Liver (tissue), 9 donors: ENCODE measurements around the gene CPN1. TPM values are rescaled to one million over a fixed set of nuclear protein-coding genes. Genes with fewer than 3 reads are reported as not detected.
"Not testable (repeated sequence)": the region's sequence is repeated elsewhere in the genome, so short reads cannot be mapped to it uniquely, and the experiment has no call there.

ENCODE experiments used
- DNase-seq: peaks from one replicate; pipeline ENCODE4 v3.0.0-alpha.2; 2017; ENCODE audit warnings: low spot score
- H3K27ac ChIP-seq, 2 donors: one replicate each; pipeline ENCODE4 v1.7.0; 2013; ENCODE audit warnings: inconsistent platforms in 2 of 2, low read length in 2 of 2, control low read depth in 1 of 2, low read depth in 1 of 2, mild to moderate bottlenecking in 1 of 2
- H3K27me3 ChIP-seq, 4 donors: one replicate each; pipeline versions ENCODE4 v1.6.1 to v1.7.0; 2013; ENCODE audit warnings: low read length in 3 of 4, inconsistent platforms in 1 of 4, mild to moderate bottlenecking in 1 of 4, moderate library complexity in 1 of 4; ENCODE audit not compliant: control insufficient read depth in 4 of 4, insufficient read depth in 4 of 4
- H3K36me3 ChIP-seq, 4 donors: one replicate each; pipeline versions ENCODE4 v1.6.1 to v1.7.0; 2013; ENCODE audit warnings: low read length in 3 of 4, mild to moderate bottlenecking in 3 of 4, low read depth in 1 of 4, moderate library complexity in 1 of 4; ENCODE audit not compliant: control insufficient read depth in 4 of 4, insufficient read depth in 3 of 4
- H3K4me1 ChIP-seq, 4 donors: one replicate each; pipeline versions ENCODE4 v1.6.1 to v1.7.0; 2013; ENCODE audit warnings: low read length in 3 of 4, mild to moderate bottlenecking in 3 of 4, moderate library complexity in 1 of 4; ENCODE audit not compliant: control insufficient read depth in 4 of 4, insufficient read depth in 4 of 4
- H3K4me3 ChIP-seq, 3 donors: one replicate each; pipeline versions ENCODE4 v1.6.1 to v1.7.0; 2013; ENCODE audit warnings: low read length in 3 of 3, control low read depth in 1 of 3, low read depth in 1 of 3, mild to moderate bottlenecking in 1 of 3
- H3K9ac ChIP-seq, 2 donors: one replicate each; pipeline ENCODE4 v1.7.0; 2013; ENCODE audit warnings: low read length in 2 of 2, mild to moderate bottlenecking in 2 of 2, moderate library complexity in 2 of 2, control low read depth in 1 of 2, low read depth in 1 of 2
- H3K9me3 ChIP-seq, 4 donors: one replicate each; pipeline versions ENCODE4 v1.6.1 to v1.7.0; 2013; ENCODE audit warnings: low read length in 3 of 4; ENCODE audit not compliant: control insufficient read depth in 4 of 4
- FOXA2 ChIP-seq: IDR thresholded peaks from 2 replicates; pipeline ENCODE4 v1.6.1; 2016; ENCODE audit warnings: antibody characterized with exemption
- GABPA ChIP-seq, 2 donors: IDR thresholded peaks in 1 of 2; conservative IDR thresholded peaks in 1 of 2; 2 replicates each; pipeline ENCODE4 v1.6.1; 2016; ENCODE audit warnings: antibody characterized with exemption in 2 of 2, mild to moderate bottlenecking in 1 of 2, moderate library complexity in 1 of 2
- JUND ChIP-seq, 2 donors: IDR thresholded peaks; 2 replicates each; pipeline ENCODE4 v1.6.1; 2016; ENCODE audit warnings: antibody characterized with exemption in 2 of 2
- NR2F2 ChIP-seq: IDR thresholded peaks from 2 replicates; pipeline ENCODE4 v1.6.1; 2016; ENCODE audit warnings: antibody characterized with exemption
- RXRA ChIP-seq, 2 donors: IDR thresholded peaks; 2 replicates each; pipeline ENCODE4 v1.6.1; 2017 to 2018; ENCODE audit warnings: antibody characterized with exemption in 2 of 2, mild to moderate bottlenecking in 1 of 2
- WGBS: extraction: QIAGEN DNeasy Blood & Tissue Kit; methylation state at CpG from one replicate; pipeline ENCODE4 v1.1.7; 2013; 5-methylcytosine and 5-hydroxymethylcytosine counted together
- polyA plus RNA-seq, 2 donors: library from polyadenylated mRNA; stranded (reverse) in 1 of 2; unstranded in 1 of 2; fragments of 200-250 nt in 1 of 2; fragments of >200 nt in 1 of 2; fragmentation: Nextera tagmentation in 1 of 2; extraction: Ambion mirVana in 1 of 2; gene quantifications; one replicate each; pipeline versions ENCODE4 v1.2.1 to v1.2.3, GENCODE V29; 2013 to 2015
- total RNA-seq, 2 donors: library from RNA; depleted of rRNA; stranded (reverse); fragments of >200 nt; gene quantifications; one replicate each; pipeline ENCODE4 v1.2.3, GENCODE V29; 2014
- TF ChIP-seq, protein P1 (sequence below): fragments of 150-350 bp; IDR thresholded peaks from 2 replicates; pipeline ENCODE4 v1.5.1; 2017; ENCODE audit warnings: improper control_type of control experiment, low read depth, low read length; ENCODE audit not compliant: missing input control
- TF ChIP-seq, protein P2 (sequence below): IDR thresholded peaks from 2 replicates; pipeline ENCODE4 v1.6.1; 2016; ENCODE audit warnings: antibody characterized with exemption
- donor health status: healthy.
- donor health status: healthy.
- donor health status: healthy.
- donor health status: healthy.
- donor health status: healthy.

Gene CPN1
- total and polyA plus RNA-seq, 4 donors, result 30.4 to 119 (median 96.8) TPM

DNA sequence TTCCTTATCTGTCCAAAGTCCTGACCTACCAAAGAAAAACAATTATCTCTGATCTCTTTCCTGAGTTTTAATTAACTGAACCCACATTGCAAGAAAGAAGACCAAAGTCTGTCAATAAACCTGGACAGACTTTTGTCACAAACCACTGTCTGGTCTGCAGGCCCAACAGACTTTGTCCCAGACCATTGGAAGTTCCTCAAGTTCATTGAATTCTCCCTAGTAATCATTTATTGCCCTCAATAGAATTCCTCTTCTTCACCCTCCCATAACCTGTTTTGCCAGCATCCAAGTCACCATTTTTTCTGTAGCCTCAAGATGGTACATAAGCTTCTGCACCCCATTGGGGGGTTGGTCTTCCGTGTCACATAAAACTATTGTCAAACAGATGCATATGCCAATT lies 68.0 kb downstream of the CPN1 start:
- DNase-seq, result no peak
- H3K4me3 ChIP-seq, result no peak overlapping the region
- H3K27ac ChIP-seq, result no peak overlapping the region
- H3K4me1 ChIP-seq, result peaks cover 0 to 13% (median 6%) of the 10 kb centered on the region in 4 donors
- WGBS, result 86% methylated on average over 1 of the region's 1 CpG
- no peaks in the 10 kb centered on the region for H3K36me3 ChIP-seq
- H3K9me3 ChIP-seq, result no peaks in the 10 kb centered on the region
- TF ChIP-seq JUND (IDR thresholded peaks at IDR 0.05), result no peak
- TF ChIP-seq, protein P1, sequence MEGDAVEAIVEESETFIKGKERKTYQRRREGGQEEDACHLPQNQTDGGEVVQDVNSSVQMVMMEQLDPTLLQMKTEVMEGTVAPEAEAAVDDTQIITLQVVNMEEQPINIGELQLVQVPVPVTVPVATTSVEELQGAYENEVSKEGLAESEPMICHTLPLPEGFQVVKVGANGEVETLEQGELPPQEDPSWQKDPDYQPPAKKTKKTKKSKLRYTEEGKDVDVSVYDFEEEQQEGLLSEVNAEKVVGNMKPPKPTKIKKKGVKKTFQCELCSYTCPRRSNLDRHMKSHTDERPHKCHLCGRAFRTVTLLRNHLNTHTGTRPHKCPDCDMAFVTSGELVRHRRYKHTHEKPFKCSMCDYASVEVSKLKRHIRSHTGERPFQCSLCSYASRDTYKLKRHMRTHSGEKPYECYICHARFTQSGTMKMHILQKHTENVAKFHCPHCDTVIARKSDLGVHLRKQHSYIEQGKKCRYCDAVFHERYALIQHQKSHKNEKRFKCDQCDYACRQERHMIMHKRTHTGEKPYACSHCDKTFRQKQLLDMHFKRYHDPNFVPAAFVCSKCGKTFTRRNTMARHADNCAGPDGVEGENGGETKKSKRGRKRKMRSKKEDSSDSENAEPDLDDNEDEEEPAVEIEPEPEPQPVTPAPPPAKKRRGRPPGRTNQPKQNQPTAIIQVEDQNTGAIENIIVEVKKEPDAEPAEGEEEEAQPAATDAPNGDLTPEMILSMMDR, result no peak
- TF ChIP-seq, protein P2, sequence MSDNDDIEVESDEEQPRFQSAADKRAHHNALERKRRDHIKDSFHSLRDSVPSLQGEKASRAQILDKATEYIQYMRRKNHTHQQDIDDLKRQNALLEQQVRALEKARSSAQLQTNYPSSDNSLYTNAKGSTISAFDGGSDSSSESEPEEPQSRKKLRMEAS, result no peak
- no peak for TF ChIP-seq GABPA (IDR thresholded peaks at IDR 0.05 in 1 of 2, conservative IDR thresholded peaks at IDR 0.05 in 1 of 2)
- H3K27me3 ChIP-seq, result no peaks in the 10 kb centered on the region
- H3K9ac ChIP-seq, result no peak overlapping the region

DNA sequence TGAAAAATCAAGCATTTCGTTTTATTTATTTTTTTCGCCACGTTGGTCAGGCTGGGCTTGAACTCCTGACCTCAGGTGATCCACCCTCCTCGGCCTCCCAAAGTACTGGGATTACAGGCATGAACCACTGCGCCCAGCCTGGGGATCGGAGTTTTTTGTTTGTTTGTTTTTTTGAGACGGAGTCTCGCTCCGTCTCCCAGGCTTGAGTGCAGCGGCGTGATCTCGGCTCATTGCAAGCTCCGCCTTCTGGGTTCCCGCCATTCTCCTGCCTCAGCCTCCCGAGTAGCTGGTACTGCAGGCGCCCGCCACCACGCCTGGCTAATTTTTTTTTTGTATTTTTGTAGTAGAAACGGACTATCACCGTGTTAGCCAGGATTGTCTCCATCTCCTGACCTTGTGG lies 69.8 kb downstream of the CPN1 start:
- not testable (repeated sequence) for H3K4me3 ChIP-seq, H3K27me3 ChIP-seq, H3K36me3 ChIP-seq, H3K27ac ChIP-seq, H3K9ac ChIP-seq, DNase-seq, H3K9me3 ChIP-seq
- 95% methylated on average over 20 of the region's 20 CpGs for WGBS
- H3K4me1 ChIP-seq, result peaks cover 2 to 26% (median 20%) of the 10 kb centered on the region in 4 donors

DNA sequence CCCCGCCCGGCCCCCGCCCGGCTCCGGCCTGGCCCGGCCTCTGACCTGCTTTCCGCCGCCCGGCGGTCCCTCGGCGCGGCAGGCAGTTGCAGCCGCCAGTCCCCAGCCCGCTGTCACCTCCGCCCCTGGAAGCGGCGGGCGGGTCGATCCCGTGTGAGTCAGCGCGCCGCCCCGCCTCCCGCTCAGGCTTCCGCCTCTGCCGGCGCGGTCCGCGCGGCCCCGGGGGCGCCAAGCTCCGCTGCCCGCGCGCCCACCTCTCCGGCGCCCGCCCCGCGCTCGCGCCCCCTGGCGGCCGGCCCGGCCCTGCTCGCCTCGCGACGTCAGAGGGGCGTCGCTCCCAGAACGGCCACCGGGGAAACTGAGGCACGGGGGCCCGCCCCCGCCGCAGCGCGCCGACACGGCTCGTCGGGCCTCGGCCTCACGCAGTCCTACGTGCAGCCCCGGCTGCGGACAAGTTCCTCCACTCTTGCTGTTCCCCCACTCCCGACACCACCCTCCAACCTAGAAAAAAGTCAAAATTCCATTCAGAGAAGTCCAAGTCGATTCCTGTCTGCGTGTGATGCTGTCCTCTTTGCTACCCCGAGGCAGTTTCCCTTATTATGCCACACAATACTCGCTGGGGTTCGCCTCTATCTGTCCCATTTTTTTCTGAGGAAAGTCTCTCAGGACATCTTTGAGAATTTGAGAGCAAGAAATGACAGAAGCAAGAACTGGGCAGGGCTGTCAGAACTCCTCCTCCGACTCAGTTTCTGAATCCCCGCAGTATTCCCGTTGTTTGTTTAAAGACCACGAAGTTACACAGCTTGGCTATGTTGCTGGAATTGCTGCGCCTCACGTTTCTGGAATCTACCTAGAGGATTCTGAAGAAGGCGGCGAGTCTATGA lies 71.6 kb downstream of the CPN1 start, which contains the start of gene DNMBP:
Gene DNMBP, minus strand, starts transcription at position 155 of the 884 bp plus-strand sequence. CDS start 37,823 bp downstream, outside the sequence.
- peak within 1 kb of the TSS; percentile 75 to 80 for H3K27ac ChIP-seq

More for the DNA sequence above, 71.6 kb downstream of the CPN1 start, which contains the start of gene DNMBP:
- Histone ChIP-seq H3K27me3 (no peaks in the 10 kb centered on the region), H3K4me3 (peak within 1 kb of the TSS; percentile 75 to 97 (median 86)), H3K9me3 (no peaks in the 10 kb centered on the region), H3K9ac (peak within 1 kb of the TSS; percentile 79 to 84), H3K4me1 (peaks cover 6 to 39% (median 29%) of the 10 kb centered on the region in 4 donors), H3K36me3 (no peaks in the 10 kb centered on the region)
- WGBS, result 3% methylated on average over 86 of the region's 86 CpGs
- DNase-seq, result peak; percentile 80
- TF ChIP-seq RXRA (IDR thresholded peaks at IDR 0.05) (no peak), FOXA2 (no peak), NR2F2 (no peak)
- TF ChIP-seq, protein P2, result no peak
- TF ChIP-seq, protein P1, result peak; percentile 57
